ENCODE results near the gene GUCY1B1. TPM values are rescaled to one million over a fixed set of nuclear protein-coding genes. Genes with fewer than 3 reads are reported as not detected.

GUCY1B1 gene
- total RNA-seq, 1 experiment from 2014 or later, result 0.50 TPM

- Histone ChIP-seq H2BK12ac (ENCODE audit: insufficient read length, low read depth, low read length) (no peak overlapping the region), H3K79me2 (ENCODE audit: insufficient read depth, low read length) (no peaks in the 10 kb centered on the region), H3K56ac (ENCODE audit: insufficient read length, low read depth, low read length) (no peak overlapping the region), H2BK5ac (ENCODE audit: insufficient read length, low read length) (no peak overlapping the region), H2BK120ac (ENCODE audit: low read depth, low read length, poor library complexity, severe bottlenecking) (no peak overlapping the region), H3K18ac (ENCODE audit: insufficient read length, low read depth, low read length) (no peak overlapping the region), H4K8ac (replicated peaks; ENCODE audit: insufficient read length, low read depth, low read length) (no peak overlapping the region), H4K91ac (ENCODE audit: insufficient read length, low read depth, low read length) (no peak overlapping the region), H4K5ac (ENCODE audit: insufficient read length, low read depth, low read length) (no peak overlapping the region), H3K4me2 (ENCODE audit: insufficient read depth, insufficient read length, low read length) (no peak overlapping the region), H4K20me1 (ENCODE audit: control insufficient read depth, insufficient read depth, insufficient read length) (no peaks in the 10 kb centered on the region), H3K23ac (ENCODE audit: insufficient read length, low read depth, low read length) (no peak overlapping the region), H3K4me1 (ENCODE audit: insufficient read depth, low read length) (no peaks in the 10 kb centered on the region), H3K4ac (ENCODE audit: low read depth, low read length) (no peak overlapping the region), H2AFZ (ENCODE audit: low read length) (no peak overlapping the region), H3K14ac (ENCODE audit: insufficient read depth, low read length) (no peak overlapping the region), H3K23me2 (ENCODE audit: insufficient read length, low read depth, low read length, poor library complexity, severe bottlenecking) (no peaks in the 10 kb centered on the region), H3T11ph (ENCODE audit: low read length) (no peak overlapping the region), H2AK5ac (ENCODE audit: insufficient read length, low read length) (no peak overlapping the region), H3K9me3 (ENCODE audit: control insufficient read depth, low read depth, low read length) (no peaks in the 10 kb centered on the region), H3K27me3 (ENCODE audit: insufficient read depth, low read length) (no peaks in the 10 kb centered on the region), H2BK20ac (ENCODE audit: low read depth, low read length, poor library complexity, severe bottlenecking) (no peak overlapping the region), H2BK15ac (ENCODE audit: low read depth, low read length) (no peak overlapping the region), H3K9ac (ENCODE audit: extremely low read depth, insufficient read length, low read length) (no peak overlapping the region), H3K79me1 (ENCODE audit: insufficient read depth, low read depth, low read length, poor library complexity, severe bottlenecking) (no peaks in the 10 kb centered on the region), H3K27ac (ENCODE audit: insufficient read length, low read depth, low read length) (no peak overlapping the region)
- no peak for TF ChIP-seq CTCF (conservative IDR thresholded peaks at IDR 0.05)
- peaks cover 29 to 41% of the 10 kb centered on the region in 2 experiments for H3K9me3 Mint-ChIP-seq
- DNase-seq, result no peak
- no peaks in the 10 kb centered on the region for H3K27me3 Mint-ChIP-seq (ENCODE audit: low read depth)
- peaks cover 4 to 8% of the 10 kb centered on the region in 2 experiments for H3K4me1 Mint-ChIP-seq
- H3K4me3 Mint-ChIP-seq, result no peak overlapping the region
- H3K27ac Mint-ChIP-seq, result no peak overlapping the region
- peaks cover 10 to 33% (median 27%) of the 10 kb centered on the region in 3 experiments for H3K36me3 Mint-ChIP-seq (ENCODE audit: insufficient read depth in 1 of 3, low read depth in 3 of 3)
Measured at GRCh38 chr4:155846929-155847328, 88.1 kb downstream of the GUCY1B1 start.

Measured in H9 (cell line).